ENCODE results near the gene B4GAT1. TPM values are rescaled to one million over a fixed set of nuclear protein-coding genes. Genes with fewer than 3 reads are reported as not detected.

The B4GAT1 gene
- total and polyA plus RNA-seq, 9 of the 15 experiments (the other 6 are each of a cell fraction or from before 2014, with no cell fraction given) = 0.86 to 9.5 (median 3.8) TPM

- TF ChIP-seq, protein P1, sequence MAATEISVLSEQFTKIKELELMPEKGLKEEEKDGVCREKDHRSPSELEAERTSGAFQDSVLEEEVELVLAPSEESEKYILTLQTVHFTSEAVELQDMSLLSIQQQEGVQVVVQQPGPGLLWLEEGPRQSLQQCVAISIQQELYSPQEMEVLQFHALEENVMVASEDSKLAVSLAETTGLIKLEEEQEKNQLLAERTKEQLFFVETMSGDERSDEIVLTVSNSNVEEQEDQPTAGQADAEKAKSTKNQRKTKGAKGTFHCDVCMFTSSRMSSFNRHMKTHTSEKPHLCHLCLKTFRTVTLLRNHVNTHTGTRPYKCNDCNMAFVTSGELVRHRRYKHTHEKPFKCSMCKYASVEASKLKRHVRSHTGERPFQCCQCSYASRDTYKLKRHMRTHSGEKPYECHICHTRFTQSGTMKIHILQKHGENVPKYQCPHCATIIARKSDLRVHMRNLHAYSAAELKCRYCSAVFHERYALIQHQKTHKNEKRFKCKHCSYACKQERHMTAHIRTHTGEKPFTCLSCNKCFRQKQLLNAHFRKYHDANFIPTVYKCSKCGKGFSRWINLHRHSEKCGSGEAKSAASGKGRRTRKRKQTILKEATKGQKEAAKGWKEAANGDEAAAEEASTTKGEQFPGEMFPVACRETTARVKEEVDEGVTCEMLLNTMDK (IDR thresholded peaks at IDR 0.05; ENCODE audit: borderline replicate concordance, insufficient read depth, low read depth, low read length, poor library complexity, severe bottlenecking) = no peak
- TF ChIP-seq PURB (CRISPR knock-in tag; IDR thresholded peaks at IDR 0.05; ENCODE audit: low read depth) = no peak
- peak; percentile 35; the same call in 1 of the 2 replicates for TF ChIP-seq CTBP1 (IDR thresholded peaks at IDR 0.05; ENCODE audit: borderline replicate concordance)
- no peak for TF ChIP-seq SMARCE1 (IDR thresholded peaks at IDR 0.05)
- TF ChIP-seq, protein P2, sequence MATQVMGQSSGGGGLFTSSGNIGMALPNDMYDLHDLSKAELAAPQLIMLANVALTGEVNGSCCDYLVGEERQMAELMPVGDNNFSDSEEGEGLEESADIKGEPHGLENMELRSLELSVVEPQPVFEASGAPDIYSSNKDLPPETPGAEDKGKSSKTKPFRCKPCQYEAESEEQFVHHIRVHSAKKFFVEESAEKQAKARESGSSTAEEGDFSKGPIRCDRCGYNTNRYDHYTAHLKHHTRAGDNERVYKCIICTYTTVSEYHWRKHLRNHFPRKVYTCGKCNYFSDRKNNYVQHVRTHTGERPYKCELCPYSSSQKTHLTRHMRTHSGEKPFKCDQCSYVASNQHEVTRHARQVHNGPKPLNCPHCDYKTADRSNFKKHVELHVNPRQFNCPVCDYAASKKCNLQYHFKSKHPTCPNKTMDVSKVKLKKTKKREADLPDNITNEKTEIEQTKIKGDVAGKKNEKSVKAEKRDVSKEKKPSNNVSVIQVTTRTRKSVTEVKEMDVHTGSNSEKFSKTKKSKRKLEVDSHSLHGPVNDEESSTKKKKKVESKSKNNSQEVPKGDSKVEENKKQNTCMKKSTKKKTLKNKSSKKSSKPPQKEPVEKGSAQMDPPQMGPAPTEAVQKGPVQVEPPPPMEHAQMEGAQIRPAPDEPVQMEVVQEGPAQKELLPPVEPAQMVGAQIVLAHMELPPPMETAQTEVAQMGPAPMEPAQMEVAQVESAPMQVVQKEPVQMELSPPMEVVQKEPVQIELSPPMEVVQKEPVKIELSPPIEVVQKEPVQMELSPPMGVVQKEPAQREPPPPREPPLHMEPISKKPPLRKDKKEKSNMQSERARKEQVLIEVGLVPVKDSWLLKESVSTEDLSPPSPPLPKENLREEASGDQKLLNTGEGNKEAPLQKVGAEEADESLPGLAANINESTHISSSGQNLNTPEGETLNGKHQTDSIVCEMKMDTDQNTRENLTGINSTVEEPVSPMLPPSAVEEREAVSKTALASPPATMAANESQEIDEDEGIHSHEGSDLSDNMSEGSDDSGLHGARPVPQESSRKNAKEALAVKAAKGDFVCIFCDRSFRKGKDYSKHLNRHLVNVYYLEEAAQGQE (IDR thresholded peaks at IDR 0.05; ENCODE audit: borderline replicate concordance) = peak; percentile 55; the same call in 1 of the 2 replicates
- TF ChIP-seq, protein P2 (CRISPR knock-in tag; IDR thresholded peaks at IDR 0.05; ENCODE audit: low read depth) = no peak
- no peak for TF ChIP-seq STAT6 (CRISPR knock-in tag; IDR thresholded peaks at IDR 0.05)
- TF ChIP-seq GABPB1 (CRISPR knock-in tag; IDR thresholded peaks at IDR 0.05) = no peak
- TF ChIP-seq, protein P3, sequence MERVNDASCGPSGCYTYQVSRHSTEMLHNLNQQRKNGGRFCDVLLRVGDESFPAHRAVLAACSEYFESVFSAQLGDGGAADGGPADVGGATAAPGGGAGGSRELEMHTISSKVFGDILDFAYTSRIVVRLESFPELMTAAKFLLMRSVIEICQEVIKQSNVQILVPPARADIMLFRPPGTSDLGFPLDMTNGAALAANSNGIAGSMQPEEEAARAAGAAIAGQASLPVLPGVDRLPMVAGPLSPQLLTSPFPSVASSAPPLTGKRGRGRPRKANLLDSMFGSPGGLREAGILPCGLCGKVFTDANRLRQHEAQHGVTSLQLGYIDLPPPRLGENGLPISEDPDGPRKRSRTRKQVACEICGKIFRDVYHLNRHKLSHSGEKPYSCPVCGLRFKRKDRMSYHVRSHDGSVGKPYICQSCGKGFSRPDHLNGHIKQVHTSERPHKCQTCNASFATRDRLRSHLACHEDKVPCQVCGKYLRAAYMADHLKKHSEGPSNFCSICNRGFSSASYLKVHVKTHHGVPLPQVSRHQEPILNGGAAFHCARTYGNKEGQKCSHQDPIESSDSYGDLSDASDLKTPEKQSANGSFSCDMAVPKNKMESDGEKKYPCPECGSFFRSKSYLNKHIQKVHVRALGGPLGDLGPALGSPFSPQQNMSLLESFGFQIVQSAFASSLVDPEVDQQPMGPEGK (CRISPR knock-in tag; IDR thresholded peaks at IDR 0.05; ENCODE audit: borderline replicate concordance) = no peak
- no peak for TF ChIP-seq ZNF766 (CRISPR knock-in tag; conservative IDR thresholded peaks at IDR 0.05)
These were observed 39.0 kb upstream of the B4GAT1 start (continued) for GRCh38 chr11:66386171-66387069.
